ENCODE data around the gene CTRB2.

DNA sequence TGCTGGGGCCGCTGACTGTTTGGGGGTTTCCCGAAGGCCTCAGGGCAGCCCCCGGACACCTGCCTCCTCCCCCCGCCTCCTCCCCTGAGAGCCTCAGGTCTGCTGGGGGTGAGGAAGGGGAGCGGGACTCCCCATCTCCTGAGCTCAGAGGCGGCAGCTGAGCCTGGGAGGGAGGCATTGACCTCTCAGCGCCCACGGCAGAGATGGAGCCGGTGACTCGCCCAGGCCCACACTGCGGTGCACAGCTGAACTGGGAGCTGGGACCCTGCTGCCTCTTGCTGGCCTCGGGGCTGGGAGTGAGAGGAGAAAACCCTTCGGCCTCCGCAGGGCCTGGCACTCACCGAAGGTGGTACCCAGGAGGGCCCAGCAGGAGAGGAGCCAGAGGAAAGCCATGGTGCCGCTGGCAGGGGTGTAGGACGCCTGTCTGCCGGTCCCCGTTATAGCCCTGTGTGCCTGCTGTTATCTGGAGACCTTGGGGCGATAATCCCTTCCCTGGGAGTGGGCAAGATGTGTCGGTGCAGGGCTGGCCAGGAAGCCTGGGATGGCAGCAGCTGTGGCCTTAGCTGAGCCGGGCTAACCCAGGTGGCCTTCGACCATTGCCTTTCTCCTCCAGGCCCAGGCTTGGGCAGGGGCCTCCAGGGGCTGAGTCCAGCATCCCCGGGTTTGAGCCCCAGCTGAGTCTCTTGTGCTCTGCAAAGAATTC is at the start of gene CTRB2:
- TF ChIP-seq CTCF (IDR thresholded peaks at IDR 0.05) (no peak), POLR2A (IDR thresholded peaks at IDR 0.05) (no peak), POLR2AphosphoS5 (IDR thresholded peaks at IDR 0.05) (no peak)

Measured in suprapubic skin (tissue), 4 donors.